ENCODE results near the gene MS4A2. TPM values are rescaled to one million over a fixed set of nuclear protein-coding genes. Genes with fewer than 3 reads are reported as not detected.
"Not testable (repeated sequence)": the region's sequence is repeated elsewhere in the genome, so short reads cannot be mapped to it uniquely, and the experiment has no call there.

The MS4A2 gene
- total RNA-seq, 4 donors from 2014 or later, result 0.33 to 0.96 (median 0.39) TPM; not detected in 1

DNA sequence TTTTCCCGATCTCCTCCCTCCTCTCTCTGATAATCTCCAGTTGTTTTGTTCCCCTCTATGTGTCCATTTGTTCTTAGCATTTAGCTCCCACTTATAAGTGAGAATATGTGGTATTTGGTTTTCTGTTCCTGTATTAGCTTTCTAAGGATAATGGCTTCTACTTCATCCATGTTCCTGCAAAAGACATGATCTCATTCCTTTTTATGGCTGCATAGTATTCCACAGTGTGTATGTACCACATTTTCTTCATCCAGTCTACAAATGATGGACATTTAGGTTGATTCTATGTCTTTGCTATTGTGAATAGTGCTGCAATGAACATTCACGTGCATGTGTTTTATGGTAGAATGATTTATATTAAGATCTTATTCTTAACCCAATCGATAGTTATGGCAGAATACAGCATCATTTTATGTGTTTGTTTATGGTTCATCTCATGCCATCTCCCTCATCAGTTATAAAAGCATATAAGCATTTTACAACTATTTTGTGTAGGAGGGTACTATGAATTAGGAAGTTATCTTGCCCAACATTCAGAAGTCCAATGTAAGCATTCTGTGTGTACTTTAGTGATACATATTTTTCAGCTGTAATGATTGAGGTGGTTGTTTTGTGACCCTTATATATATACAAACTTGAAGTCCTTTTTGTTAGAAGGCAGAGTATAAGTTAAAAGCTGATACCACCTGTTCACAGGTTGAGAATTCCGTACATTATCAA is 28.8 kb upstream of the MS4A2 start:
- 94 to 95% methylated on average over 4 of the region's 4 CpGs for WGBS, 2 donors

DNA sequence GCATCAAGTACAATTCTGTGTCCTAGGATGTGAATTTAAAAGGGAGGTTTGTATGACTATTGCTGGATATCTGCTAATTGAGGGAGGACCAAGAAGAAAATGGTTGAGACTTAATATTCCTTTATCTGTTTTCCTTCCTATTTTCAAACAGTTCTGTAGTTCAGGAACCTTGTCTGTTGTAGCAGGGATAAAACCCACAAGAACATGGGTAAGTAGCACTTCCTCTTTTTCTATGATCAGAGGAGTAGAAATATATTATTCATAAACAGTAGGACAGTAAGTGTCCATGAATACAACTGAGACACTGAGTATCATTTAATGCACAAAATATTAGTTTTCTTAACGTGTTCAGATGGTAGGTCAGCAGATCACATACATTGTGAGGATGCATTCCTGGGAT is 24.4 kb upstream of the MS4A2 start:
- no peak for DNase-seq
- H3K4me1 ChIP-seq, result no peaks in the 10 kb centered on the region
- H3K9me3 ChIP-seq, result no peaks in the 10 kb centered on the region
- H3K4me3 ChIP-seq (replicated peaks in 1 of 3), result no peak overlapping the region
- intact Hi-C loops (cut with DNase I), result no loop called here
- 71 to 73% methylated on average over 1 of the region's 1 CpG for WGBS, 2 donors
- H3K27me3 ChIP-seq, result no peaks in the 10 kb centered on the region
- H3K36me3 ChIP-seq, result no peaks in the 10 kb centered on the region
- TF ChIP-seq POLR2A (IDR thresholded peaks at IDR 0.05), result no peak
- TF ChIP-seq, protein P1, sequence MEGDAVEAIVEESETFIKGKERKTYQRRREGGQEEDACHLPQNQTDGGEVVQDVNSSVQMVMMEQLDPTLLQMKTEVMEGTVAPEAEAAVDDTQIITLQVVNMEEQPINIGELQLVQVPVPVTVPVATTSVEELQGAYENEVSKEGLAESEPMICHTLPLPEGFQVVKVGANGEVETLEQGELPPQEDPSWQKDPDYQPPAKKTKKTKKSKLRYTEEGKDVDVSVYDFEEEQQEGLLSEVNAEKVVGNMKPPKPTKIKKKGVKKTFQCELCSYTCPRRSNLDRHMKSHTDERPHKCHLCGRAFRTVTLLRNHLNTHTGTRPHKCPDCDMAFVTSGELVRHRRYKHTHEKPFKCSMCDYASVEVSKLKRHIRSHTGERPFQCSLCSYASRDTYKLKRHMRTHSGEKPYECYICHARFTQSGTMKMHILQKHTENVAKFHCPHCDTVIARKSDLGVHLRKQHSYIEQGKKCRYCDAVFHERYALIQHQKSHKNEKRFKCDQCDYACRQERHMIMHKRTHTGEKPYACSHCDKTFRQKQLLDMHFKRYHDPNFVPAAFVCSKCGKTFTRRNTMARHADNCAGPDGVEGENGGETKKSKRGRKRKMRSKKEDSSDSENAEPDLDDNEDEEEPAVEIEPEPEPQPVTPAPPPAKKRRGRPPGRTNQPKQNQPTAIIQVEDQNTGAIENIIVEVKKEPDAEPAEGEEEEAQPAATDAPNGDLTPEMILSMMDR (IDR thresholded peaks at IDR 0.05), result no peak
- no peak overlapping the region for H3K27ac ChIP-seq

More for the DNA sequence above, 28.8 kb upstream of the MS4A2 start:
- Histone ChIP-seq H3K4me1 (no peaks in the 10 kb centered on the region), H3K36me3 (no peaks in the 10 kb centered on the region), H3K27me3 (no peaks in the 10 kb centered on the region), H3K4me3 (replicated peaks in 1 of 3) (no peak overlapping the region), H3K9me3 (no peaks in the 10 kb centered on the region), H3K27ac (no peak overlapping the region)
- TF ChIP-seq POLR2A (IDR thresholded peaks at IDR 0.05), result no peak
- TF ChIP-seq, protein P1 (IDR thresholded peaks at IDR 0.05), result no peak
- intact Hi-C loops (cut with DNase I), result no loop called here
- DNase-seq, result no peak

DNA sequence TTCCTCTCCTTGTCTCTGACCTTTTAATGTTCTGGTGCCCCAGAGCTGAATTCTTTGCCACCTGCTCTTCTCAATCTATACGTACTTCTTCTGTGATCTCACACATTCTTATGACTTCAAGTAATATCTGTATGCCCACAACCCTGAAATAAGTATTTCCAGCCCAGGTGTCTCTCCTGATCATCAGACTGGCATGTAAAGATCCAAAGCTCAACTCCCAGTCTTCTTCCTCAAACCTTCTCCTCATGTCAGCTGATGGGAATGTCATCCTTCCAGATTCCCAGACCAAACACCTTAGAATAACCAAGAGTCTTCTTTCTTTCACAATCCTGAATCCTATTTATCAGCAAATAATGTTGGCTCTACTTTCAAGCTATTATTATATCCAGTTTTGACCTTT is 22.7 kb upstream of the MS4A2 start:
- TF ChIP-seq POLR2A (IDR thresholded peaks at IDR 0.05), result no peak
- TF ChIP-seq, protein P1 (IDR thresholded peaks at IDR 0.05), result no peak
- DNase-seq, result no peak
- Histone ChIP-seq H3K4me1 (no peaks in the 10 kb centered on the region), H3K27ac (no peak overlapping the region), H3K9me3 (no peaks in the 10 kb centered on the region), H3K4me3 (replicated peaks in 1 of 3) (no peak overlapping the region), H3K36me3 (no peaks in the 10 kb centered on the region), H3K27me3 (no peaks in the 10 kb centered on the region)
- 83 to 88% methylated on average over 1 of the region's 1 CpG for WGBS, 2 donors
- intact Hi-C loops (cut with DNase I), result no loop called here

DNA sequence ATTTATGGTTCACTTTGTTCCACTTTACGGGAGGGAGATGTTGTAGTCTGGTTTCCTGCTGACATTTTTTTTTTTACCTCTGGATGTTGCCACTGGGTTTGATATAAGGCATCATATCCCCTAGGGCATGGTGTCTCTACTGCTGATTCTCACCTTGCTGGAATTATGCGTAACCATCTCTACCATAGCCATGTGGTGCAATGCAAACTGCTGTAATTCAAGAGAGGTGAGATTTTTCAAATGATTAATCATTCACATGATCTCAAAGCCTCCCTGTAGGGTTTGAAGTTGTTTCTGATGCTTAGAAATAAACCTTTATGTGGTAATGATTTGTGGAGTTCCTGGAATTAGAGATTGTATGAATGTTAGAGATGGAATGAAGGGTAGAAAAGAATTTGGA is 19.0 kb upstream of the MS4A2 start:
- H3K27me3 ChIP-seq, result no peaks in the 10 kb centered on the region
- no peak for DNase-seq
- TF ChIP-seq, protein P1 (IDR thresholded peaks at IDR 0.05), result no peak
- no peak for TF ChIP-seq POLR2A (IDR thresholded peaks at IDR 0.05)
- H3K27ac ChIP-seq, result no peak overlapping the region
- intact Hi-C loops (cut with DNase I), result no loop called here
- no peaks in the 10 kb centered on the region for H3K4me1 ChIP-seq
- H3K4me3 ChIP-seq (replicated peaks in 1 of 3), result no peak overlapping the region
- 76 to 79% methylated on average over 2 of the region's 2 CpGs for WGBS, 2 donors
- H3K9me3 ChIP-seq, result no peaks in the 10 kb centered on the region
- no peaks in the 10 kb centered on the region for H3K36me3 ChIP-seq

DNA sequence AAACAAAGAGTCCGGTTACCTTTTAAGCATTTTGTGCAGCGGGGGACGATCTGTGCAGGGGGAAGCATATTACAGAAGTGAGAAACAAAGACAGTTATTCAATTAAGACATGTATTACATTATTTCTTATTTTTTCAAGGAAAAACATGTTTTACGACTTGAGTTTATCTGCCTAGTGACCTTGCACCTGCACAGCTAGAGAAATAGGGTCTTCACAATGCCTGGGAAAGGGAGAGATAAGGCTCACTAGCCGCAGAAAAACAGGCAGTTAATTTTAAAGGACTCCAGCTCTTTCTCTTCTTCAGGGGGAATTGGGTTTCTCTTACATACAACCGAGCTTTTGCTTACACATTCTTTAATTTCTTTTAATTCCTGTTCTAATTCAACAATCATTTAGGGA is 16.8 kb upstream of the MS4A2 start:
- DNase-seq; H3K4me1 ChIP-seq; H3K36me3 ChIP-seq; H3K9me3 ChIP-seq; H3K27ac ChIP-seq; H3K4me3 ChIP-seq (replicated peaks in 1 of 3); intact Hi-C loops (cut with DNase I); H3K27me3 ChIP-seq: not testable (repeated sequence)
- 82 to 87% methylated on average over 6 of the region's 6 CpGs for WGBS, 2 donors

Measured in thyroid gland (tissue), 4 donors.